Activated CD8-positive, alpha-beta memory T cell treated with anti-CD3 and anti-CD28 coated beads, Interleukin-2, amount 50 U/mL, for 24 hours (primary cell): Measurements from ENCODE around the gene COL20A1.

ENCODE experiments used
- DNase-seq: peaks from one replicate; pipeline ENCODE4 v3.0.0-alpha.2; 2020; ENCODE audit errors: extremely low read depth

The COL20A1 gene

GRCh38 chr20:63348828-63349515, 56.0 kb downstream of the COL20A1 start:
- no peak for DNase-seq

GRCh38 chr20:63349516-63349895, 56.5 kb downstream of the COL20A1 start:
- DNase-seq: no peak

- DNase-seq: no peak
Measured at GRCh38 chr20:63350196-63350595, 57.2 kb downstream of the COL20A1 start.

- DNase-seq: no peak
Measured at GRCh38 chr20:63350597-63351325, 57.8 kb downstream of the COL20A1 start.

GRCh38 chr20:63351326-63351700, 58.3 kb downstream of the COL20A1 start:
- no peak for DNase-seq

- DNase-seq: no peak
Measured at GRCh38 chr20:63351811-63352591, 59.0 kb downstream of the COL20A1 start.

- DNase-seq: no peak
Measured at GRCh38 chr20:63352811-63353221, 59.8 kb downstream of the COL20A1 start.

GRCh38 chr20:63354636-63355350, 61.8 kb downstream of the COL20A1 start:
- DNase-seq: no peak

GRCh38 chr20:63355781-63356295, 62.9 kb downstream of the COL20A1 start:
- no peak for DNase-seq

- no peak for DNase-seq
Measured at GRCh38 chr20:63356511-63356910, 63.5 kb downstream of the COL20A1 start.

- DNase-seq: no peak
Measured at GRCh38 chr20:63356931-63357879, 64.2 kb downstream of the COL20A1 start.

- DNase-seq: no peak
Measured at GRCh38 chr20:63357921-63358905, 65.2 kb downstream of the COL20A1 start.

GRCh38 chr20:63359164-63359934, 66.4 kb downstream of the COL20A1 start:
- DNase-seq: no peak

- DNase-seq: no peak
Measured at GRCh38 chr20:63359937-63360849, 67.2 kb downstream of the COL20A1 start.

GRCh38 chr20:63360850-63361518, 68.0 kb downstream of the COL20A1 start, which contains the start of gene CHRNA4:
Gene CHRNA4, minus strand, starts transcription at chr20:63361349. Its CDS starts 184 bp downstream, at chr20:63361165.
- no peak for DNase-seq

GRCh38 chr20:63361519-63362435, 68.8 kb downstream of the COL20A1 start:
- no peak for DNase-seq
